Activated T-cell treated with anti-CD3 and anti-CD28 coated beads for 24 hours (primary cell): ENCODE results near the gene DNAH17.
A peak's percentile ranks its signal among the peaks of the same experiment; 100 is the strongest.
"Not testable (repeated sequence)": the region's sequence is repeated elsewhere in the genome, so short reads cannot be mapped to it uniquely, and the experiment has no call there.

Source experiments
- DNase-seq: peaks from one replicate; pipeline ENCODE4 v3.0.0-alpha.2; 2020; ENCODE audit warnings: low read depth

The DNAH17 gene

GRCh38 chr17:78475211-78475610, 102.0 kb downstream of the DNAH17 start:
- DNase-seq = no peak

- peak; percentile 7 for DNase-seq
Measured at GRCh38 chr17:78474614-78475146, 102.5 kb downstream of the DNAH17 start.

GRCh38 chr17:78473951-78474613, 103.1 kb downstream of the DNAH17 start:
- no peak for DNase-seq

GRCh38 chr17:78472035-78472905, 104.9 kb downstream of the DNAH17 start:
- no peak for DNase-seq

- DNase-seq = no peak
Measured at GRCh38 chr17:78471635-78472034, 105.6 kb downstream of the DNAH17 start.

- no peak for DNase-seq
Measured at GRCh38 chr17:78469443-78469842, 107.8 kb downstream of the DNAH17 start.

GRCh38 chr17:78468366-78468765, 108.8 kb downstream of the DNAH17 start:
- no peak for DNase-seq

GRCh38 chr17:78466786-78467715, 110.1 kb downstream of the DNAH17 start:
- no peak for DNase-seq

- DNase-seq = not testable (repeated sequence)
Measured at GRCh38 chr17:78466109-78466785, 110.9 kb downstream of the DNAH17 start.

GRCh38 chr17:78462148-78462547, 115.0 kb downstream of the DNAH17 start:
- no peak for DNase-seq

GRCh38 chr17:78461799-78462053, 115.5 kb downstream of the DNAH17 start:
- no peak for DNase-seq

- no peak for DNase-seq
Measured at GRCh38 chr17:78460951-78461798, 116.0 kb downstream of the DNAH17 start.

GRCh38 chr17:78460176-78460675, 117.0 kb downstream of the DNAH17 start:
- no peak for DNase-seq

- no peak for DNase-seq
Measured at GRCh38 chr17:78459696-78460095, 117.5 kb downstream of the DNAH17 start.

- DNase-seq = no peak
Measured at GRCh38 chr17:78458736-78459335, 118.4 kb downstream of the DNAH17 start.

- DNase-seq = no peak
Measured at GRCh38 chr17:78458091-78458490, 119.1 kb downstream of the DNAH17 start.

- no peak for DNase-seq
Measured at GRCh38 chr17:78454346-78454745, 122.8 kb downstream of the DNAH17 start.

GRCh38 chr17:78451753-78452152, 125.4 kb downstream of the DNAH17 start:
- no peak for DNase-seq

- no peak for DNase-seq
Measured at GRCh38 chr17:78450696-78451345, 126.4 kb downstream of the DNAH17 start.
